ENCODE results near the gene ATRNL1.
"Not testable (repeated sequence)": the region's sequence is repeated elsewhere in the genome, so short reads cannot be mapped to it uniquely, and the experiment has no call there.

ATRNL1 gene

DNA sequence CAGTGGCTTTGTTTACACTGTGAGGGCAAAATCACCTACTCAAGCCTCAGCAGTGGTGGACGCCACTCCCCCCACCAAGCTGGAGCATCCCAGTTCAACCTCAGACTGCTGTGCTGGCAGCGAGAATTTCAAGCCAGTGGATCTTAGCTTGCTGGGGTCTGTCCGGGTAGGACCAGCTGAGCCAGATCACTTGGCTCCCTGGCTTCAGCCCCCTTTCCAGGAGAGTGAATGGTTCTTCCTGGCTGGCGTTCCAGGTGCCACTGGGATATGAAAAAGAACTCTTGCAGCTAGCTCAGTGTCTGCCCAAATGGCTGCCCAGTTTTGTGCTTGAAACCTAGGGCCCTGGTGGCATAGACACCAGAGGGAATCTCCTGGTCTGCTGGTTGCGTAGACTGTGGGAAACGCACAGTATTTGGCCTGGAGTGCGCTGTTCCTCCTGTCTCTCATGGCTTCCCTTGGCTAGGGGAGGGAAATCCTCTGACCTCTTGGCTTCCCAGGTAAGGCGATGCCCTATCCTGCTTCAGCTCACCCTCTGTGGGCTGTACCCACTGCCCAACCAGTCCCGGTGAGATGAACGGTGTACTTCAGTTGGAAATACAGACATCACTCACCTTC is 398.5 kb downstream of the ATRNL1 start:
- no peak for DNase-seq
- H3K9me3 Mint-ChIP-seq, result peaks cover 6% of the 10 kb centered on the region
- no peaks in the 10 kb centered on the region for H3K4me1 Mint-ChIP-seq (ENCODE audit: low read depth)
- no peak overlapping the region for H3K4me3 Mint-ChIP-seq
- H3K27ac Mint-ChIP-seq, result no peak overlapping the region
- H3K36me3 Mint-ChIP-seq (ENCODE audit: low read depth), result no peaks in the 10 kb centered on the region
- H3K27me3 Mint-ChIP-seq, result no peaks in the 10 kb centered on the region

DNA sequence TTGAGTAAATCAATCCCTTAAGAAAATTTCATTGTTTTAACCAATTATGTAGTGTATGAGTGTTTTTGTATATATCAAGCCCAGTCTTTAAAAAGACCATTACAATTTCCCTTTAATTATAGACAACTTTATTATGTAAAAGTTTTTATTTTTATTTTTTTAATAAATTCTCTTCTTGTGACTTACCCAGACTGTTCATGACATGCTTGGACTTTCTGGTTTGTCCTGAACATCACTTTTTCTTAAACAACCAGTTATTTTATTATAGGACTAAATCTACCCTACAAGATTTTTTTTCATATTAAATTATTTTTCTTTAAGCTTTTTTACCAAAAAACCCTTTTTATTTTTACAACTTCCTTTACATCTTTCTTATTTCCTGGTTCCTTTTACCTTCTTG is 410.4 kb downstream of the ATRNL1 start:
- Mint-ChIP-seq H3K4me1 (ENCODE audit: low read depth) (no peaks in the 10 kb centered on the region), H3K27me3 (no peaks in the 10 kb centered on the region), H3K9me3 (peaks cover 3% of the 10 kb centered on the region), H3K36me3 (ENCODE audit: low read depth) (no peaks in the 10 kb centered on the region), H3K27ac (no peak overlapping the region), H3K4me3 (no peak overlapping the region)
- no peak for DNase-seq

DNA sequence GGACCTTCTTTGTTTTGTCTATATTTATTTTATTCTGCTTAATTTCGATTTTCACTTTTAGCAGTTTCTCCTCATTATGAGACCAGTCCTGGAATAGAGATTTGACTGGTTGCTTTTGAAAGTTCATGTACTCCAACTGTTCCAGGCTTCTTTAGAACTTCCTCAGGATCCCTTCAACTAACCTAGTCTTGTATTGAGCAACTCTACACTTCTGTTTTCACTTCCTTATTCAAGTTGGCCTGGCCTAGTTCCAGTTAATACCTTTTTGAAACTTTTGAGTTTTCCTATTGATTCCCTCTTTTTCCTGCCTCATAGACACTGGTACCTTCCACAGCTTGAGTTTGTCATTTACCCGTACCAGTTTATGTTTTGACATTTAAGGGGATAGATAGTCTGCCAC is 421.7 kb downstream of the ATRNL1 start:
- Mint-ChIP-seq H3K4me1 (ENCODE audit: low read depth) (no peaks in the 10 kb centered on the region), H3K36me3 (ENCODE audit: low read depth) (no peaks in the 10 kb centered on the region), H3K9me3 (peaks cover 15% of the 10 kb centered on the region), H3K27me3 (no peaks in the 10 kb centered on the region), H3K4me3 (no peak overlapping the region), H3K27ac (no peak overlapping the region)
- no peak for DNase-seq

DNA sequence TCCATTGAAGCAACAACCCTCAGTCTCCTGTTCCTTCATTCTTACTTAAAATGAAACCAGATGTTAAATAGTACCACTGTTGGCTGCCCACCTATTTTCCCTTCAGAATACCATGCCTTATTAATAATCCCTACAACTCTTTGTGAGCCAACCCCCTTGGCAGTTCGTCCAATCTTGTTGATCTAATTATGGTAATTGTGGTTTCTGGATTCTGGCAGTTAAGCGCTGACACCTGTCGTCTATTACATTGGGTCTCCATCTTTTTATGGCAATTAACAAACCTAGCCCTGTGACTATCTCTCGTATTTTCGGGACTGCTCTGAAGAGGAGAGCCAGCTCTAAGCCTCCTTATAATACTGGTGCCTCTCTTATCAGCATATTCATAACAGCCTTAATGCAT is 432.0 kb downstream of the ATRNL1 start:
- Mint-ChIP-seq H3K36me3 (ENCODE audit: low read depth) (no peaks in the 10 kb centered on the region), H3K27ac (no peak overlapping the region), H3K4me3 (no peak overlapping the region), H3K9me3 (peaks cover 19% of the 10 kb centered on the region), H3K27me3 (no peaks in the 10 kb centered on the region), H3K4me1 (ENCODE audit: low read depth) (no peaks in the 10 kb centered on the region)
- no peak for DNase-seq

DNA sequence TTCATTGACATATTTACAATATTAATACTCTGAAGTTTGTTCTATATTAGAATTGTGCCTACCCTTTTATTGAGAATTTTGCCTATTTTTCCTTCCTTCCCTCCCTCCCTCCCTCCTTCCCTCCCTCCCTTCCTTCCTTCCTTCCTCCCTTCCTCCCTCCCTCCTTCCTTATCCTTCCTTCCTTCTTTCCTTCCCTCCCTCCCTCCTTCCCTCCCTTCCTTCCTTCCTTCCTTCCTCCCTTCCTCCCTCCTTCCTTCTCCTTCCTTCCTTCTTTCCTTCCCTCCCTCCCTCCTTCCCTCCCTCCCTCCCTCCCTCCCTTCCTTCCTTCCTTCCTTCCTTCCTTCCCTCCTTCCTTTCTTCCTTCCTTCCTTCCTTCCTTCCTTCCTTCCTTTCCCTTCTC is 434.5 kb downstream of the ATRNL1 start:
- not testable (repeated sequence) for H3K4me3 Mint-ChIP-seq; H3K27ac Mint-ChIP-seq; H3K27me3 Mint-ChIP-seq; H3K4me1 Mint-ChIP-seq (ENCODE audit: low read depth); DNase-seq; H3K36me3 Mint-ChIP-seq (ENCODE audit: low read depth)
- peaks cover 18% of the 10 kb centered on the region for H3K9me3 Mint-ChIP-seq

DNA sequence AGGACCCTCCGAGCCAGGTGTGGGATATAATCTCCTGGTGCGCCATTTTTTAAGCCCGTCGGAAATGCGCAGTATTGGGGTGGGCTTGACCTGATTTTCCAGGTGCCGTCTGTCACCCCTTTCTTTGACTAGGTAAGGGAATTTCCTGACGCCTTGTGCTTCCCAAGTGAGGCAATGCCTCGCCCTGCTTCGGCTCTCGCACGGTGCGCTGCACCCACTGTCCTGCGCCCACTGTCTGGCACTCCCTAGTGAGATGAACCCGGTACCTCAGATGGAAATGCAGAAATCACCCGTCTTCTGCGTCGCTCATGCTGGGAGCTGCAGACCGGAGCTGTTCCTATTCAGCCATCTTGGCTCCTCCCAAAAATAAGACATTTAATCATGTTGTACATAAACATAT is 443.2 kb downstream of the ATRNL1 start:
- not testable (repeated sequence) for H3K27ac Mint-ChIP-seq; H3K9me3 Mint-ChIP-seq; H3K4me1 Mint-ChIP-seq (ENCODE audit: low read depth); H3K27me3 Mint-ChIP-seq; H3K4me3 Mint-ChIP-seq; H3K36me3 Mint-ChIP-seq (ENCODE audit: low read depth); DNase-seq

DNA sequence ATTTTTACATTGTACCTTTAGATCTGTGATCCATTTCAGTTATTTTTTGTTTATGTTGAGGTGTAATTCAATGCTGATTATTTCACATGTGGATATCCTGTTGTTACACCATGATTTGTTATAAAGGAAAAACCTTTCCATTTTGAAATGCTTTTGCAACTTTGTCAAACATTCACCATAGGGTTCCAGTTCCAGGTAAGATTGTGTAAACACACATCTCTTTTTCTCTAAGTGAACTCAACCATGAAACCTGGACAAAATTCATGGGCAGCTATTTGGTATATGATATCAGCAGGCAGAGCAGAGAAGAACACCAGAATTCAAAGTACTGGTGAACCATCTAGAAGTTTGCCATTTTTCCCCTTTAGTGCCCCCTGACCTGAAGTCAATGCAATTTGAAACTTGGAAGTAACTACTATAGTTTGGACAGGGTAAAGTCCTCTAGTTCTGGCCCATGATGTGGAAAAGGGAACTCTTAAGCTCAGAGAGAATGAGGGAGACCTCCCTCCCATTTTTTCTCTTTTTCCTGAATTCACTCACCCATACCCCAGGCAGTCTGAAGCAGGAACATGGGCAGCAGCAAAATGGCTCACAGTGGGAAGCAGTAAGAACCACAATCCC is 446.1 kb downstream of the ATRNL1 start:
- no peak for DNase-seq
- Mint-ChIP-seq H3K36me3 (ENCODE audit: low read depth) (no peaks in the 10 kb centered on the region), H3K27me3 (no peaks in the 10 kb centered on the region), H3K4me3 (no peak overlapping the region), H3K9me3 (peaks cover 2% of the 10 kb centered on the region), H3K4me1 (ENCODE audit: low read depth) (no peaks in the 10 kb centered on the region), H3K27ac (no peak overlapping the region)

DNA sequence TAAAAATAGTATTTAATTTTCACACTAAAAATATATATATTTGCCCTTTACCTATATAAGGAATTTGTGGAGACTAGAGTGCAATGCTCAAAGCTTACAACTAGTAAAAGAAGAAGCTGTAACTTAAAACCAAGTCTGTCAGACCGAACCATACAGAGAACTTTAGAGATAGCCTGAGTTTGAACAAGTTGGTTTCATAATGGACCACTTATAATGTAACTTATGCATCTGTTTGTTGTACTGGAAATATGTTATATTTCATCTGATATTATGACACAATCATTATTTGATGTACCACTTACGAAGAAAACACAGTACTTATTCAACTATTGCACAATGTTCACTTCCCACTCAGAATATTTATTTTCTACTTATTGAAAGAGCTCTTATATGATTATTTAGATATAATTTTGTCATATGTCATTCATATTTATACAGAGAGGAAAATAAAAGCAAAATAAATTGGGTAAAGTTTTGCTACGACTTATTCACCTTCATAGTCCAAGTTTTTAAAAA is 462.8 kb downstream of the ATRNL1 start:
- no peak overlapping the region for H3K27ac Mint-ChIP-seq
- no peaks in the 10 kb centered on the region for H3K4me1 Mint-ChIP-seq (ENCODE audit: low read depth)
- H3K36me3 Mint-ChIP-seq (ENCODE audit: low read depth), result no peaks in the 10 kb centered on the region
- no peak for DNase-seq
- H3K27me3 Mint-ChIP-seq, result no peaks in the 10 kb centered on the region
- peaks cover 6% of the 10 kb centered on the region for H3K9me3 Mint-ChIP-seq
- H3K4me3 Mint-ChIP-seq, result no peak overlapping the region

DNA sequence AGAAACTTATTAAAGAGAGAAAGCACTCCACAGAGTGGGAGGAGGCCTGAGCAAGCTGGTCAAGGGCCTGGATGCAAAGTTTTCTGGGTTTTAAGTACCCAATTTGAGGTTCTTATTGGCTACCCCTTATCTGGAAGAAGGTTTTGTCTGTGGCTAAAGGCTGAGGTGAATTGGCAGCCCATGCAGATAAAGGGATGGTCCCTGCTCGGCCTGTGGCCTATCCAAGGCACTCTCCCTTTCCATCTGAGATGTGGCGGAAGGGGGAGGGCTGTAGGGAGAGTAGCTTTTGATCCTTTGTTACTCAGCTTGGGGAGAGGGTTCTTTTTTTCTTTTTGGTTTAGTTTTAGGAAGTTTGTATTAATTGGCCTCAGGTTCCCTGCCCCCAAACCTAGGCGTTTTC is 465.1 kb downstream of the ATRNL1 start:
- H3K36me3 Mint-ChIP-seq (ENCODE audit: low read depth), result no peaks in the 10 kb centered on the region

DNA sequence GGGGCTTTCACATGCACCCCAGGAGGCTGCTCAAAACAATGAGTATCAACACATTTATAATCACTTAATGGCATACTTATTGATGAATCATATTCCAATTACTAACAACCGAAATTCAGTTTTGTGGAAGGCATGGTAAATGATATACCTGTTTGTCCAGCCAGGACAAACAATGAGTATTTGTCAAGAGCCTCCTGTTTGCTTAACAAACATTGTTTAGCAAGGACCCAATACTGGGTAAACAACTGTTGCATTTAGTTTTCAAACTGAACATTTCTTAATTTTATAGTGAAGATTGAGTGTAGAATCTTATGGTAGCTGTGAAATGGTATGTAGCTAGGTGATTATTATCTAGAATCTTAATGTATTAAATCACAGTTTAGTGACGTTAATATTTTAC is 473.7 kb downstream of the ATRNL1 start:
- Mint-ChIP-seq H3K4me1 (ENCODE audit: low read depth) (no peaks in the 10 kb centered on the region), H3K36me3 (ENCODE audit: low read depth) (no peaks in the 10 kb centered on the region), H3K4me3 (no peak overlapping the region)

More for the DNA sequence above, 465.1 kb downstream of the ATRNL1 start:
- no peak overlapping the region for H3K4me3 Mint-ChIP-seq
- peaks cover 6% of the 10 kb centered on the region for H3K9me3 Mint-ChIP-seq
- no peak for DNase-seq
- no peaks in the 10 kb centered on the region for H3K27me3 Mint-ChIP-seq
- H3K4me1 Mint-ChIP-seq (ENCODE audit: low read depth), result no peaks in the 10 kb centered on the region
- no peak overlapping the region for H3K27ac Mint-ChIP-seq

DNA sequence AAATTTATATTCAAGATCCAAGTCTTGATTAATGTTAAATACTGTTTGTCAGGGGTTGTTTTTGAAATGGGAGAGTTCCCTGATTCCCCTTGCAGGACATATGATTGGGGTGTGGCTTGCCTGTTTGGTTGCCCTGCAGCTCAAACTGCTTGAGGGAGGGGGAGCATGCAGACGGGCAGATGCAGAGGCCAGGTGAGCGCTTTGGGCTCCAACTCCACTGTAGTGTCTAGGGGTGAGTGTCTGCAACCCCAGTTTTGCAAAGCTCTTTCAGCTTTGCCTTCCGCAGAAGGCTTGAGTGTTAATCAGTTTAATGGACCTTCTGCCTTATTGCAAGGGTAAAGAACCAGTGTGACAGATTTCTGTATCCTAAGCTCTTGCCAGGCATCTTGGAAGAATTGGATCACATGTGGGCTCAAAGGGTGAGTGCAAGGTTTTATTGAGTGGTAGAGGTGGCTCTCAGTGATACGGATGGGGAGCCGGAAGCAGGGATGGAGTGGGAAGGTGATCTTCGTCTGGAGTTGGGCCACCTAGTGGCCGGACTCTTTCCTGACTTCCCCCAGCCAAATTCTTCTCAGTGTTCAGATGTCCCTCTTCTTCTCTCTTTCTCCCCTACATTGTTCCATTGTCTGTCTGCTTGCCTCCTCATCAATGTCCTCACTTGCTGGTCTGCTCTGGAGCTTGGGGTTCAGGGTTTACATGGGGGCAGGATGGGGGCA is 479.7 kb downstream of the ATRNL1 start:
- Mint-ChIP-seq H3K36me3 (ENCODE audit: low read depth) (no peaks in the 10 kb centered on the region), H3K4me1 (ENCODE audit: low read depth) (no peaks in the 10 kb centered on the region), H3K27me3 (no peaks in the 10 kb centered on the region), H3K9me3 (peaks cover 5% of the 10 kb centered on the region), H3K27ac (no peak overlapping the region), H3K4me3 (no peak overlapping the region)
- DNase-seq, result no peak

More for the DNA sequence above, 473.7 kb downstream of the ATRNL1 start:
- DNase-seq, result no peak
- H3K27me3 Mint-ChIP-seq, result no peaks in the 10 kb centered on the region
- H3K9me3 Mint-ChIP-seq, result no peaks in the 10 kb centered on the region
- no peak overlapping the region for H3K27ac Mint-ChIP-seq

DNA sequence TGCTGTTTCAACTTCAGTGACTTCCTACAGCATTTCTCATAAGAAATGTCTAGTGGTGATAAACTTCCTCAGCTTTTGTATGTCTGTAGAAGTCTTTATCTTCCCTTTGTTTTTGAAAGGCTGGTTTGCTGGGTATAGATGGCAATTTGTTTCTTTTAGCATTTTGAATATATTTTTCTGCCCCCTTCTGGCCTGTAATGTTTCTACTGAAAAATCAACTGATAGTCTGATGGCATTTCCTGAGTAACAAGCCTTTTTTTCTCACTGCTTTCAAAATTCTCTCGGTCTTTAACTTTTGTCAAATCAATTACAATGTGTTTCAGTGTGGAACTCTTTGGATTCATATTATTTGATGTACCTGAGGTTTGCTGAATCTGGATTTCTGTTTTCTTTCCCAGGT is 487.1 kb downstream of the ATRNL1 start:
- H3K4me1 Mint-ChIP-seq (ENCODE audit: low read depth), result no peaks in the 10 kb centered on the region
- peaks cover 10% of the 10 kb centered on the region for H3K9me3 Mint-ChIP-seq
- no peak for DNase-seq
- no peaks in the 10 kb centered on the region for H3K36me3 Mint-ChIP-seq (ENCODE audit: low read depth)
- no peak overlapping the region for H3K4me3 Mint-ChIP-seq
- no peaks in the 10 kb centered on the region for H3K27me3 Mint-ChIP-seq
- no peak overlapping the region for H3K27ac Mint-ChIP-seq

DNA sequence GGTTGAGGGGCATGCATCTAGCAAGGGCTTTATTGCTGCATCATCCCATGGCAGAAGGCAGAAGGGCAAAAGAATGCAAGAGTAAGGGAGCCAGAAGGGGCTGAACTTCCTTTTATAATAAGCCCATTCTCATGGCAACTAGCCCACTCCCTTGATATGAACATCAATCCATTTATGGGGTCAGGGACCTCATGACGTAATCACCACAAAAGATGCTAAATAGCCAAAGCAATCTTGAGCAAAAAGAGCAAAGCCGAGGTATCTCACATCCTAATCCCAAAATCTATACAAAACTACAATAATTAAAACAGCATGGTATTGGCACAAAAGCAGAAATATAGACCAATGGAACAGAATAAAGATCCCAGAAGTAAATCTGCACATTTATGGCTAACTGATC is 499.9 kb downstream of the ATRNL1 start:
- Mint-ChIP-seq H3K27me3 (no peaks in the 10 kb centered on the region), H3K4me3 (no peak overlapping the region), H3K36me3 (ENCODE audit: low read depth) (no peaks in the 10 kb centered on the region), H3K27ac (no peak overlapping the region), H3K9me3 (peaks cover 6% of the 10 kb centered on the region), H3K4me1 (ENCODE audit: low read depth) (no peaks in the 10 kb centered on the region)
- no peak for DNase-seq

DNA sequence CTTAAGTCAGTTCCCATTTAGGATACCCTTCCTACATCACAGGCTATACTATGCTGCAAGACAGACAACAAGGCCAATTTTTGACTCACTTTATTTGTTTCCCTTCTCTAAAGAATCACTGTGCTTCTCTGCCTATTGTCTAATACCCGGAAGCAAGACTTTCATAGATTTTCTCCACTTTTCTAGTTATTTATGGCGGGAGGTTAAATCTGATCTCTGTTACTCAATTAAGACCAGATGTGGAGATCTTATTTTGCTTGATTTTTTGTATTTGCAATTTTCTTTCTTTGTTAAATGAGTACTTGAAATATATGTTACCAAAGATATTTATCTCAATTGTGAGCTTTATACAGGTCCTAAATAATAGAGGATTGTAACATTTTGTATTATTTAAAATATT is 511.5 kb downstream of the ATRNL1 start:
- Mint-ChIP-seq H3K36me3 (ENCODE audit: low read depth) (no peaks in the 10 kb centered on the region), H3K27ac (no peak overlapping the region), H3K4me3 (no peak overlapping the region), H3K9me3 (peaks cover 7% of the 10 kb centered on the region), H3K27me3 (no peaks in the 10 kb centered on the region), H3K4me1 (ENCODE audit: low read depth) (no peaks in the 10 kb centered on the region)
- DNase-seq, result no peak

DNA sequence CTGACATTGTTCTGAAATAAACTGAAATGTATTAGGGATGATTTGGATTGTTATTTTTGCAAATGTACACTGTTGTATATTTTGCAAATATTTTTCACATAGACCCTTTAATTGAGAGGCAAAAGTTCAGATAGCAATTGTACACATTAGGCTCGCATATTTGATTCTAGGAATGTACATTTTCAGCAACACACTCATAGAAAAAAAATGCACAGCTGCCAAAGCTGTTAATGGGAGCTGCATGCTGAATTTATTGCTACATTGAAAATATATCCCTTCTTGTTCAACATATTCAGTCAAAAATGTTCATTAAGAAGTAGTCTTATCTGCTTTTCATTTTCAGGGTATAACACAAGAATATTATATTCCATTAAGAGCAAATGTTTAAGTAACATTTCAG is 512.9 kb downstream of the ATRNL1 start:
- Mint-ChIP-seq H3K36me3 (ENCODE audit: low read depth) (no peaks in the 10 kb centered on the region), H3K9me3 (peaks cover 5% of the 10 kb centered on the region), H3K4me1 (ENCODE audit: low read depth) (no peaks in the 10 kb centered on the region), H3K4me3 (no peak overlapping the region), H3K27ac (no peak overlapping the region), H3K27me3 (no peaks in the 10 kb centered on the region)
- no peak for DNase-seq
